Activated CD4-positive, alpha-beta T cell treated with anti-CD3 and anti-CD28 coated beads, Interleukin-2, amount 50 U/mL, for 48 hours (primary cell): ENCODE results near the gene MSI1.
A peak's percentile ranks its signal among the peaks of the same experiment; 100 is the strongest.

Experiments
- DNase-seq, 2 experiments: peaks; one replicate each; pipeline ENCODE4 v3.0.0-alpha.2; 2020

Gene MSI1

GRCh38 chr12:120376934-120377572, 8.1 kb upstream of the MSI1 start:
- no peak for DNase-seq

GRCh38 chr12:120376416-120376815, 7.5 kb upstream of the MSI1 start:
- no peak for DNase-seq

- DNase-seq, result no peak
Observed at GRCh38 chr12:120376009-120376408, 7.0 kb upstream of the MSI1 start.

GRCh38 chr12:120373683-120374082, 4.7 kb upstream of the MSI1 start:
- DNase-seq, result no peak

- DNase-seq, result no peak
Observed at GRCh38 chr12:120370343-120371243, 1.6 kb upstream of the MSI1 start.

GRCh38 chr12:120369603-120370342, 809 bp upstream of the MSI1 start:
- DNase-seq, result no peak

- peak; percentile 56 to 62 for DNase-seq
Observed at GRCh38 chr12:120367924-120368788, 808 bp downstream of the MSI1 start.

GRCh38 chr12:120367233-120367923, 1.6 kb downstream of the MSI1 start:
- no peak for DNase-seq

- no peak for DNase-seq
Observed at GRCh38 chr12:120366845-120367232, 2.1 kb downstream of the MSI1 start.

GRCh38 chr12:120366341-120366705, 2.6 kb downstream of the MSI1 start:
- DNase-seq, result no peak

- DNase-seq, result no peak
Observed at GRCh38 chr12:120365675-120366340, 3.2 kb downstream of the MSI1 start.

GRCh38 chr12:120364487-120364886, 4.5 kb downstream of the MSI1 start:
- no peak for DNase-seq

- DNase-seq, result no peak
Observed at GRCh38 chr12:120363274-120363855, 5.6 kb downstream of the MSI1 start.

- DNase-seq, result no peak
Observed at GRCh38 chr12:120362516-120363273, 6.3 kb downstream of the MSI1 start.

GRCh38 chr12:120361506-120362208, 7.3 kb downstream of the MSI1 start:
- no peak for DNase-seq

GRCh38 chr12:120359128-120359527, 9.8 kb downstream of the MSI1 start:
- no peak for DNase-seq

- DNase-seq, result no peak
Observed at GRCh38 chr12:120358412-120359100, 10.4 kb downstream of the MSI1 start.

- DNase-seq, result no peak
Observed at GRCh38 chr12:120357104-120357503, 11.9 kb downstream of the MSI1 start.

GRCh38 chr12:120356567-120357030, 12.4 kb downstream of the MSI1 start:
- peak; percentile 80 to 83 for DNase-seq
